ENCODE results near the gene FGD2. TPM values are rescaled to one million over a fixed set of nuclear protein-coding genes. Genes with fewer than 3 reads are reported as not detected.
"Not testable (repeated sequence)": the region's sequence is repeated elsewhere in the genome, so short reads cannot be mapped to it uniquely, and the experiment has no call there.

FGD2 gene
- total RNA-seq, 1 experiment from 2014 or later, result 0.44 TPM

- Histone ChIP-seq H3K9ac (ENCODE audit: low read length) (peak overlapping the region; percentile 98), H3K27me3 (ENCODE audit: low read length) (no peaks in the 10 kb centered on the region), H3K36me3 (ENCODE audit: low read depth, low read length) (no peaks in the 10 kb centered on the region; the same call in 1 of the 2 replicates), H3K79me2 (ENCODE audit: low read length) (peaks cover 51% of the 10 kb centered on the region), H3K9me3 (ENCODE audit: low read length) (no peaks in the 10 kb centered on the region), H2AFZ (ENCODE audit: low read length) (peak overlapping the region; percentile 85), H3K4me3 (ENCODE audit: low read length) (peak overlapping the region; percentile 99), H4K20me1 (ENCODE audit: low read length) (peaks cover 24% of the 10 kb centered on the region), H3F3A (ENCODE audit: low read length, unreplicated experiment) (no peaks in the 10 kb centered on the region), H3K4me1 (ENCODE audit: insufficient read depth, low read length) (peaks cover 24% of the 10 kb centered on the region), H3K9me2 (replicated peaks; ENCODE audit: low read length) (no peaks in the 10 kb centered on the region), H3K27ac (ENCODE audit: low read length) (peak overlapping the region; percentile 52), H3K4me2 (ENCODE audit: low read length) (peak overlapping the region; percentile 98)
- peak; percentile 24 for ATAC-seq
- no peak for DNase-seq
- ChIA-PET POLR2A (ENCODE audit: unreplicated experiment) (interaction anchor here (0.7 kb wide), 1 partner anchor 211 kb away, joined by 5 read pairs; no protein-coding TSS in a partner anchor), CTCF (interaction anchor here (0.5 to 1.9 kb wide), 4 partner anchors 31 to 1600 kb away, joined by 3 to 9 read pairs (median 5); no protein-coding TSS in a partner anchor)
- intact Hi-C loops (cut with micrococcal nuclease), result loop anchor here (1.0 to 10.0 kb wide), 3 partner anchors 32 to 102 kb away; partner anchors contain the start of gene C6orf89
- TSS peak; percentile 76 for BruUV-seq (replicated peaks)
- no peak for TF ChIP-seq EZH2 (IDR thresholded peaks at IDR 0.05; ENCODE audit: low read length, unreplicated experiment)
- no peak for TF ChIP-seq EZH2phosphoT487 (IDR thresholded peaks at IDR 0.05; ENCODE audit: borderline replicate concordance, low read length)
- no peak for TF ChIP-seq CTCF (conservative IDR thresholded peaks at IDR 0.05; ENCODE audit: low read depth, low read length)
Measured at GRCh38 chr6:36986704-36987047, 18.8 kb upstream of the FGD2 start.

GRCh38 chr6:36989264-36989663 is 16.2 kb upstream of the FGD2 start:
- Histone ChIP-seq H3K9ac (ENCODE audit: low read length) (no peak overlapping the region), H3K27ac (ENCODE audit: low read length) (no peak overlapping the region), H3K9me3 (ENCODE audit: low read length) (no peaks in the 10 kb centered on the region), H3F3A (ENCODE audit: low read length, unreplicated experiment) (no peaks in the 10 kb centered on the region), H3K36me3 (ENCODE audit: low read depth, low read length) (no peaks in the 10 kb centered on the region), H3K4me3 (ENCODE audit: low read length) (no peak overlapping the region), H3K4me1 (ENCODE audit: insufficient read depth, low read length) (peaks cover 12% of the 10 kb centered on the region), H2AFZ (ENCODE audit: low read length) (no peak overlapping the region; the same call in 1 of the 2 replicates), H3K4me2 (ENCODE audit: low read length) (no peak overlapping the region), H3K27me3 (ENCODE audit: low read length) (no peaks in the 10 kb centered on the region), H3K9me2 (replicated peaks; ENCODE audit: low read length) (no peaks in the 10 kb centered on the region), H3K79me2 (ENCODE audit: low read length) (peaks cover 26% of the 10 kb centered on the region), H4K20me1 (ENCODE audit: low read length) (peaks cover 4% of the 10 kb centered on the region; the same call in 1 of the 2 replicates)
- intact Hi-C loops (cut with micrococcal nuclease), result loop anchor here (5.0 to 10.0 kb wide), 2 partner anchors 77 to 104 kb away; partner anchors contain the start of gene C6orf89
- BruUV-seq (replicated peaks), result no TSS peak
- DNase-seq (no peak), ATAC-seq (no peak)
- TF ChIP-seq EZH2 (IDR thresholded peaks at IDR 0.05; ENCODE audit: low read length, unreplicated experiment) (no peak), CTCF (conservative IDR thresholded peaks at IDR 0.05; ENCODE audit: low read depth, low read length) (no peak), EZH2phosphoT487 (IDR thresholded peaks at IDR 0.05; ENCODE audit: borderline replicate concordance, low read length) (no peak)
- CTCF ChIA-PET, result no interaction called here
- POLR2A ChIA-PET (ENCODE audit: unreplicated experiment), result no interaction called here

GRCh38 chr6:36990401-36990800 is 15.1 kb upstream of the FGD2 start:
- intact Hi-C loops (cut with micrococcal nuclease); H4K20me1 ChIP-seq (ENCODE audit: low read length); H3K36me3 ChIP-seq (ENCODE audit: low read depth, low read length); BruUV-seq (replicated peaks); H3K9ac ChIP-seq (ENCODE audit: low read length); H3K4me3 ChIP-seq (ENCODE audit: low read length); ATAC-seq; POLR2A ChIA-PET (ENCODE audit: unreplicated experiment); H3K27me3 ChIP-seq (ENCODE audit: low read length); H3K9me3 ChIP-seq (ENCODE audit: low read length); H3K27ac ChIP-seq (ENCODE audit: low read length); H3K9me2 ChIP-seq (replicated peaks; ENCODE audit: low read length); H2AFZ ChIP-seq (ENCODE audit: low read length); H3K4me2 ChIP-seq (ENCODE audit: low read length); H3F3A ChIP-seq (ENCODE audit: low read length, unreplicated experiment); H3K4me1 ChIP-seq (ENCODE audit: insufficient read depth, low read length); DNase-seq; CTCF ChIA-PET: not testable (repeated sequence)
- peaks cover 15% of the 10 kb centered on the region for H3K79me2 ChIP-seq (ENCODE audit: low read length)
